Activated naive CD4-positive, alpha-beta T cell treated with anti-CD3 and anti-CD28 coated beads, Interleukin-2, amount 10 ng/mL, durations not matched to agents 7 days and 5 days (primary cell): Measurements from ENCODE around the gene FYTTD1.

Source experiments
- CTCF ChIA-PET: fragments of 350-600 bp; sonication (Branson Sonifier 250); formaldehyde crosslinking; loops from one replicate; lab custom pipeline; 2021; ENCODE audit warnings: antibody characterized with exemption; lab: Charles Lee
- DNase-seq: peaks from one replicate; pipeline ENCODE4 v3.0.0-alpha.2; 2020
- H3K27ac Mint-ChIP-seq: one replicate; pipeline ENCODE4 v1.8.0; 2021; ENCODE audit warnings: mild to moderate bottlenecking, moderate library complexity, mixed read lengths
- H3K27me3 Mint-ChIP-seq: one replicate; pipeline ENCODE4 v1.8.0; 2021; ENCODE audit warnings: mild to moderate bottlenecking, mixed read lengths
- H3K36me3 Mint-ChIP-seq: one replicate; pipeline ENCODE4 v1.8.0; 2021; ENCODE audit warnings: mixed read lengths
- H3K4me1 Mint-ChIP-seq: one replicate; pipeline ENCODE4 v1.8.0; 2021; ENCODE audit warnings: mixed read lengths
- H3K4me3 Mint-ChIP-seq: one replicate; pipeline ENCODE4 v1.8.0; 2021; ENCODE audit warnings: mild to moderate bottlenecking, moderate library complexity, mixed read lengths
- H3K9me3 Mint-ChIP-seq: one replicate; pipeline ENCODE4 v1.8.0; 2021; ENCODE audit warnings: mixed read lengths

Gene FYTTD1

GRCh38 chr3:197749315-197749600 lies 425 bp upstream of the FYTTD1 start:
- H3K4me1 Mint-ChIP-seq, result peaks cover 35% of the 10 kb centered on the region
- peaks cover 14% of the 10 kb centered on the region for H3K27me3 Mint-ChIP-seq
- peaks cover 2% of the 10 kb centered on the region for H3K36me3 Mint-ChIP-seq
- H3K9me3 Mint-ChIP-seq, result no peaks in the 10 kb centered on the region
- H3K27ac Mint-ChIP-seq, result peak overlapping the region; percentile 91
- CTCF ChIA-PET, result interaction anchor here (0.7 to 1.2 kb wide), 3 partner anchors 10 to 52 kb away, joined by 3 to 4 read pairs (median 3); no protein-coding TSS in a partner anchor
- H3K4me3 Mint-ChIP-seq, result peak overlapping the region; percentile 84
- DNase-seq, result peak; percentile 78

GRCh38 chr3:197750396-197750831 lies 731 bp downstream of the FYTTD1 start:
- Mint-ChIP-seq H3K36me3 (peaks cover 2% of the 10 kb centered on the region), H3K4me3 (peak overlapping the region; percentile 84), H3K27me3 (peaks cover 9% of the 10 kb centered on the region), H3K4me1 (peaks cover 39% of the 10 kb centered on the region), H3K27ac (peak overlapping the region; percentile 86), H3K9me3 (no peaks in the 10 kb centered on the region)
- peak; percentile 75 for DNase-seq
- CTCF ChIA-PET, result interaction anchor here (0.7 to 1.6 kb wide), 3 partner anchors 37 to 57 kb away, joined by 3 to 5 read pairs (median 3); no protein-coding TSS in a partner anchor

GRCh38 chr3:197750858-197751737 lies 1.4 kb downstream of the FYTTD1 start:
- peaks cover 41% of the 10 kb centered on the region for H3K4me1 Mint-ChIP-seq
- DNase-seq, result peak; percentile 45

GRCh38 chr3:197752107-197752506 lies 2.4 kb downstream of the FYTTD1 start:
- peaks cover 4% of the 10 kb centered on the region for H3K36me3 Mint-ChIP-seq
- peak overlapping the region; percentile 69 for H3K4me3 Mint-ChIP-seq
- H3K27me3 Mint-ChIP-seq, result peaks cover 5% of the 10 kb centered on the region
- peak overlapping the region; percentile 76 for H3K27ac Mint-ChIP-seq
- CTCF ChIA-PET, result no interaction called here
- H3K4me1 Mint-ChIP-seq, result peaks cover 44% of the 10 kb centered on the region
- H3K9me3 Mint-ChIP-seq, result no peaks in the 10 kb centered on the region
- no peak for DNase-seq

More at GRCh38 chr3:197750858-197751737, 1.4 kb downstream of the FYTTD1 start:
- H3K36me3 Mint-ChIP-seq, result peaks cover 2% of the 10 kb centered on the region
- peak overlapping the region; percentile 86 for H3K27ac Mint-ChIP-seq
- H3K27me3 Mint-ChIP-seq, result peaks cover 5% of the 10 kb centered on the region
- no peaks in the 10 kb centered on the region for H3K9me3 Mint-ChIP-seq
- CTCF ChIA-PET, result interaction anchor here (0.7 to 1.6 kb wide), 3 partner anchors 38 to 58 kb away, joined by 3 to 5 read pairs (median 3); no protein-coding TSS in a partner anchor
- peak overlapping the region; percentile 84 for H3K4me3 Mint-ChIP-seq

GRCh38 chr3:197753263-197753662 lies 3.6 kb downstream of the FYTTD1 start:
- CTCF ChIA-PET, result no interaction called here
- Mint-ChIP-seq H3K27ac (no peak overlapping the region), H3K36me3 (peaks cover 7% of the 10 kb centered on the region), H3K9me3 (no peaks in the 10 kb centered on the region), H3K27me3 (peaks cover 5% of the 10 kb centered on the region), H3K4me3 (no peak overlapping the region), H3K4me1 (peaks cover 44% of the 10 kb centered on the region)
- DNase-seq, result no peak

- CTCF ChIA-PET, result interaction anchor here (1.0 kb wide), 1 partner anchor 26 kb away, joined by 4 read pairs; no protein-coding TSS in a partner anchor
Observed at GRCh38 chr3:197756704-197757103, 7.0 kb downstream of the FYTTD1 start.

GRCh38 chr3:197758512-197758911 lies 8.8 kb downstream of the FYTTD1 start:
- Mint-ChIP-seq H3K27ac (no peak overlapping the region), H3K36me3 (peaks cover 7% of the 10 kb centered on the region), H3K4me3 (no peak overlapping the region), H3K4me1 (peaks cover 12% of the 10 kb centered on the region), H3K9me3 (no peaks in the 10 kb centered on the region), H3K27me3 (no peaks in the 10 kb centered on the region)
- DNase-seq, result no peak
- CTCF ChIA-PET, result no interaction called here

More at GRCh38 chr3:197756704-197757103, 7.0 kb downstream of the FYTTD1 start:
- no peak overlapping the region for H3K4me3 Mint-ChIP-seq
- DNase-seq, result no peak
- no peaks in the 10 kb centered on the region for H3K27me3 Mint-ChIP-seq
- peaks cover 7% of the 10 kb centered on the region for H3K36me3 Mint-ChIP-seq
- no peak overlapping the region for H3K27ac Mint-ChIP-seq
- no peaks in the 10 kb centered on the region for H3K9me3 Mint-ChIP-seq
- peaks cover 26% of the 10 kb centered on the region for H3K4me1 Mint-ChIP-seq

GRCh38 chr3:197761784-197762183 lies 12.1 kb downstream of the FYTTD1 start:
- DNase-seq, result no peak
- Mint-ChIP-seq H3K27me3 (no peaks in the 10 kb centered on the region), H3K4me1 (no peaks in the 10 kb centered on the region), H3K9me3 (no peaks in the 10 kb centered on the region), H3K4me3 (no peak overlapping the region), H3K36me3 (peaks cover 12% of the 10 kb centered on the region), H3K27ac (no peak overlapping the region)
- CTCF ChIA-PET, result no interaction called here

- H3K36me3 Mint-ChIP-seq, result peaks cover 33% of the 10 kb centered on the region
Observed at GRCh38 chr3:197775317-197775716, 25.6 kb downstream of the FYTTD1 start.

GRCh38 chr3:197782230-197782629 lies 32.5 kb downstream of the FYTTD1 start:
- no peak for DNase-seq
- Mint-ChIP-seq H3K36me3 (peaks cover 26% of the 10 kb centered on the region), H3K27me3 (no peaks in the 10 kb centered on the region), H3K4me1 (peaks cover 5% of the 10 kb centered on the region), H3K27ac (no peak overlapping the region), H3K4me3 (no peak overlapping the region), H3K9me3 (no peaks in the 10 kb centered on the region)
- CTCF ChIA-PET, result interaction anchor here (1.4 kb wide), 1 partner anchor 26 kb away, joined by 4 read pairs; no protein-coding TSS in a partner anchor

More at GRCh38 chr3:197775317-197775716, 25.6 kb downstream of the FYTTD1 start:
- Mint-ChIP-seq H3K4me1 (no peaks in the 10 kb centered on the region), H3K4me3 (no peak overlapping the region), H3K27ac (no peak overlapping the region), H3K9me3 (no peaks in the 10 kb centered on the region), H3K27me3 (no peaks in the 10 kb centered on the region)
- CTCF ChIA-PET, result no interaction called here
- no peak for DNase-seq

- CTCF ChIA-PET, result no interaction called here
- H3K27me3 Mint-ChIP-seq, result no peaks in the 10 kb centered on the region
- H3K4me1 Mint-ChIP-seq, result peaks cover 5% of the 10 kb centered on the region
- H3K27ac Mint-ChIP-seq, result no peak overlapping the region
- no peak for DNase-seq
- H3K9me3 Mint-ChIP-seq, result no peaks in the 10 kb centered on the region
- no peak overlapping the region for H3K4me3 Mint-ChIP-seq
- peaks cover 24% of the 10 kb centered on the region for H3K36me3 Mint-ChIP-seq
Observed at GRCh38 chr3:197784019-197784585, 34.4 kb downstream of the FYTTD1 start.

- CTCF ChIA-PET, result no interaction called here
- H3K4me1 Mint-ChIP-seq, result peaks cover 17% of the 10 kb centered on the region
- no peaks in the 10 kb centered on the region for H3K27me3 Mint-ChIP-seq
- no peak overlapping the region for H3K4me3 Mint-ChIP-seq
- H3K27ac Mint-ChIP-seq, result no peak overlapping the region
- H3K36me3 Mint-ChIP-seq, result peaks cover 8% of the 10 kb centered on the region
- no peak for DNase-seq
- no peaks in the 10 kb centered on the region for H3K9me3 Mint-ChIP-seq
Observed at GRCh38 chr3:197787412-197787811, 37.7 kb downstream of the FYTTD1 start.

GRCh38 chr3:197789309-197789708 lies 39.6 kb downstream of the FYTTD1 start:
- no peak for DNase-seq
- H3K9me3 Mint-ChIP-seq, result no peaks in the 10 kb centered on the region
- H3K4me1 Mint-ChIP-seq, result peaks cover 31% of the 10 kb centered on the region
- H3K27ac Mint-ChIP-seq, result no peak overlapping the region
- CTCF ChIA-PET, result interaction anchor here (0.8 kb wide), 1 partner anchor 190 kb away, joined by 4 read pairs; no protein-coding TSS in a partner anchor
- H3K4me3 Mint-ChIP-seq, result no peak overlapping the region
- H3K36me3 Mint-ChIP-seq, result peaks cover 2% of the 10 kb centered on the region
- no peaks in the 10 kb centered on the region for H3K27me3 Mint-ChIP-seq

GRCh38 chr3:197790033-197790432 lies 40.4 kb downstream of the FYTTD1 start:
- Mint-ChIP-seq H3K4me3 (peak overlapping the region; percentile 96), H3K27ac (peak overlapping the region; percentile 96), H3K36me3 (peaks cover 1% of the 10 kb centered on the region), H3K27me3 (no peaks in the 10 kb centered on the region), H3K9me3 (no peaks in the 10 kb centered on the region), H3K4me1 (peaks cover 31% of the 10 kb centered on the region)
- CTCF ChIA-PET, result no interaction called here
- DNase-seq, result no peak
